Esophagus squamous epithelium (tissue), 5 donors: Measurements from ENCODE around the gene SEC14L5. TPM values are rescaled to one million over a fixed set of nuclear protein-coding genes. Genes with fewer than 3 reads are reported as not detected.

ENCODE experiments used
- DNase-seq: peaks from one replicate; lab custom pipeline; 2025; lab: John Stamatoyannopoulos, UW
- H3K27ac ChIP-seq, 4 donors: fragments of 200-600 bp; sonication (generic); one replicate each; pipeline ENCODE4 v1.5.1; 2016 to 2019; ENCODE audit warnings: mild to moderate bottlenecking in 1 of 4
- H3K27me3 ChIP-seq, 4 donors: fragments of 200-600 bp; sonication (generic); 1 replicate in 3 of 4; 2 replicates in 1 of 4; pipeline versions ENCODE4 v1.5.1 to v1.6.0; 2017 to 2021; ENCODE audit warnings: antibody characterized with exemption in 1 of 4
- H3K36me3 ChIP-seq, 3 donors: fragments of 200-600 bp; sonication (generic); one replicate each; pipeline ENCODE4 v1.5.1; 2016 to 2019
- H3K4me1 ChIP-seq, 3 donors: fragments of 200-600 bp; sonication (generic); one replicate each; pipeline ENCODE4 v1.5.1; 2017 to 2019
- H3K4me3 ChIP-seq, 4 donors: fragments of 200-600 bp; sonication (generic); 1 replicate in 3 of 4; 2 replicates in 1 of 4; pipeline ENCODE4 v1.5.1; 2016 to 2019; ENCODE audit warnings: mild to moderate bottlenecking in 2 of 4, moderate library complexity in 1 of 4
- H3K9me3 ChIP-seq, 3 donors: fragments of 200-600 bp; sonication (generic); one replicate each; pipeline ENCODE4 v1.5.1; 2016 to 2019
- POLR2A ChIP-seq, 4 donors: fragments of 450-650 bp; IDR thresholded peaks; one replicate each; pipeline ENCODE4 v1.6.1; 2017; ENCODE audit warnings: antibody characterized with exemption in 4 of 4, mild to moderate bottlenecking in 4 of 4, moderate library complexity in 3 of 4
- WGBS, 2 donors: methylation state at CpG; one replicate each; pipeline ENCODE4 v1.1.5; 2018; 5-methylcytosine and 5-hydroxymethylcytosine counted together
- intact Hi-C: fragments of 100-400 bp; cut with DNase I; formaldehyde crosslinking; loops from one replicate; pipeline ENCODE4 v1.15.0; 2022
- total RNA-seq, 4 donors: library from RNA; depleted of rRNA; stranded (reverse); fragments of >200 nt; gene quantifications; one replicate each; pipeline ENCODE4 v1.1.0, GENCODE V29; 2016
- TF ChIP-seq, protein P1 (sequence below), 6 experiments: fragments of 450-650 bp in 4 of 6; fragments of 200-600 bp in 2 of 6; sonication (generic) in 2 of 6; IDR thresholded peaks; one replicate each; pipeline ENCODE4 v1.5.1; 2016 to 2019; ENCODE audit warnings: antibody characterized with exemption in 6 of 6, mild to moderate bottlenecking in 4 of 6, moderate library complexity in 4 of 6
- donor health status: DM: yes; HTN: yes; CAD: no.

SEC14L5 gene
- total RNA-seq, 4 donors from 2014 or later, result 0.22 to 5.6 (median 0.49) TPM

DNA sequence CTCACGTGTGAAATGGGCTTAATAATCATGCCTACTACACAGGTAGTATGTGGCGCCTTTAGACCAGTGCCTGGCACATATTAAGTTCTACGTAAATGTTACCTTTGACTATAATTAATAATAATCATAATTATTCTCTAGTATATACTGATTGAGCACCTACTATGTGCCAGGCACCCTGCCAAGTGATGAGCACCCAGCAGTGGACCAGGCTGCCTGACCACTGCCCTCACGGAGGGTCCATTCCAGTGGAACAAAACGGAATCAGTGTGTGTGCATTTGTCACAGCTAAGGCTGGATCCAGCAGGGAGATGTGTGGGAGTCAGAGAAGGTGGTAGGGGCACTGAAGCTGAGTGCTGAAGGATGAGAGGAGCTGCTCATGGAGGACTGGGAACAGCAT is 30.5 kb downstream of the SEC14L5 start:
- intact Hi-C loops, result no loop called here
- 80 to 88% methylated on average over 5 of the region's 5 CpGs for WGBS, 2 donors
- no peak for DNase-seq

DNA sequence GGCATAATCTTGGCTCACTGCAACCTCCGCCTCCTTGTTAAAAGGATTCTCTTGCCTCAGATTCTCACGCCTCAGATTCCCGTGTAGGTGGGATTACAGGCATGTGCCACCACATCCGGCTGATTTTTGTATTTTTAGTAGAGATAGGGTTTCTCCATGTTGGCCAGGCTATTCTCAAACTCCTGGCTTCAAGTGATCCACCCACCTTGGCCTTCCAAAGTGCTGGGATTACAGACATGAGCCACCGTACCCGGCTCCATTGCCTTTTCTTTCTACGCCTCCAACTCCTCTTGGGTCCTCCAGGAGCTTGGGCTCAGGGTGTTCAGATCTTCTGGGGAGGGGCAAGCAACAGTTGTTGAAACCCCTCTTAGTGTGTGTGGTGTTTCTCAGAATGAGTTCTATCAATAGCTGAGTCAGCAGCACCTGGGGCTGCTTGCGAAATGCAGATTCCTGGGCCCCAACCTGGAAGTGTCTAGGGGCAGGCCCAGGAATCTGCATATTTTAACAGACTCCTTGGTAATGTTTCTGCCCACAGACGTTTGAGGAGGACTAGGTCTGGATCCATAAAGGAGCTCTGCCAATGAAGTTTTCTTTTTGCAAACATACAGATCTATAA is 31.4 kb downstream of the SEC14L5 start:
- no peak overlapping the region for H3K27ac ChIP-seq
- no peak for DNase-seq
- intact Hi-C loops, result no loop called here
- H3K36me3 ChIP-seq, result no peaks in the 10 kb centered on the region
- H3K4me1 ChIP-seq, result peaks cover 0 to 11% (median 6%) of the 10 kb centered on the region in 3 donors
- TF ChIP-seq, protein P1, sequence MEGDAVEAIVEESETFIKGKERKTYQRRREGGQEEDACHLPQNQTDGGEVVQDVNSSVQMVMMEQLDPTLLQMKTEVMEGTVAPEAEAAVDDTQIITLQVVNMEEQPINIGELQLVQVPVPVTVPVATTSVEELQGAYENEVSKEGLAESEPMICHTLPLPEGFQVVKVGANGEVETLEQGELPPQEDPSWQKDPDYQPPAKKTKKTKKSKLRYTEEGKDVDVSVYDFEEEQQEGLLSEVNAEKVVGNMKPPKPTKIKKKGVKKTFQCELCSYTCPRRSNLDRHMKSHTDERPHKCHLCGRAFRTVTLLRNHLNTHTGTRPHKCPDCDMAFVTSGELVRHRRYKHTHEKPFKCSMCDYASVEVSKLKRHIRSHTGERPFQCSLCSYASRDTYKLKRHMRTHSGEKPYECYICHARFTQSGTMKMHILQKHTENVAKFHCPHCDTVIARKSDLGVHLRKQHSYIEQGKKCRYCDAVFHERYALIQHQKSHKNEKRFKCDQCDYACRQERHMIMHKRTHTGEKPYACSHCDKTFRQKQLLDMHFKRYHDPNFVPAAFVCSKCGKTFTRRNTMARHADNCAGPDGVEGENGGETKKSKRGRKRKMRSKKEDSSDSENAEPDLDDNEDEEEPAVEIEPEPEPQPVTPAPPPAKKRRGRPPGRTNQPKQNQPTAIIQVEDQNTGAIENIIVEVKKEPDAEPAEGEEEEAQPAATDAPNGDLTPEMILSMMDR (IDR thresholded peaks at IDR 0.05), result no peak
- TF ChIP-seq POLR2A (IDR thresholded peaks at IDR 0.05), result no peak
- no peak overlapping the region for H3K4me3 ChIP-seq
- WGBS, 2 donors, result 78 to 80% methylated on average over 9 of the region's 9 CpGs
- no peaks in the 10 kb centered on the region for H3K9me3 ChIP-seq
- H3K27me3 ChIP-seq, result peaks cover 0 to 64% (median 11%) of the 10 kb centered on the region in 4 donors

More for the DNA sequence above, 30.5 kb downstream of the SEC14L5 start:
- no peak overlapping the region for H3K27ac ChIP-seq
- H3K9me3 ChIP-seq, result no peaks in the 10 kb centered on the region
- H3K36me3 ChIP-seq, result no peaks in the 10 kb centered on the region
- TF ChIP-seq POLR2A (IDR thresholded peaks at IDR 0.05), result no peak
- TF ChIP-seq, protein P1 (IDR thresholded peaks at IDR 0.05), result no peak
- H3K4me3 ChIP-seq, result no peak overlapping the region
- H3K4me1 ChIP-seq, result peaks cover 0 to 11% (median 6%) of the 10 kb centered on the region in 3 donors
- H3K27me3 ChIP-seq, result peaks cover 0 to 67% (median 11%) of the 10 kb centered on the region in 4 donors

DNA sequence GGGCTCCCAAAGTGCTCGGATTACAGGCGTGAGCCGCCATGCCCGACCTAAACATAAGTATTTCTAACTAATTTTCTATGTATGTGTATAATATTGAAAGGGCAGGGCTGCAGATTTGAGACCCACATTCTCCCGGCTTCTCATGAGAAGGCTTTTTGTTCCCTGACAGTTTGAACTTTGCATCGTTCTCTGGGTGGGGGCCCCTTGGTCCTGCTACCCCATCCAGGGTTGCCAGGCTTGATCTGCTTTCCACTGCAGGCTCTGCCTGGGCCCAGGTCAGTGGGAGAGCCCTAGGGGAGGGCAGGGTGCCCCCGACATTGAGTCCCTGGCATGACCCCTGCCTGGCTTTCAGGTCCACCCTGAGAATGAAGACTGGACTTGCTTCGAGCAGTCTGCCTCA is 32.3 kb downstream of the SEC14L5 start:
- peaks cover 0 to 66% (median 11%) of the 10 kb centered on the region in 4 donors for H3K27me3 ChIP-seq
- H3K4me3 ChIP-seq, result no peak overlapping the region
- WGBS, 2 donors, result 78 to 86% methylated on average over 6 of the region's 8 CpGs
- no peaks in the 10 kb centered on the region for H3K9me3 ChIP-seq
- H3K4me1 ChIP-seq, result peaks cover 0 to 11% (median 6%) of the 10 kb centered on the region in 3 donors
- no peaks in the 10 kb centered on the region for H3K36me3 ChIP-seq
- TF ChIP-seq, protein P1 (IDR thresholded peaks at IDR 0.05), result no peak
- no peak for TF ChIP-seq POLR2A (IDR thresholded peaks at IDR 0.05)
- intact Hi-C loops, result no loop called here
- H3K27ac ChIP-seq, result no peak overlapping the region
- DNase-seq, result no peak

DNA sequence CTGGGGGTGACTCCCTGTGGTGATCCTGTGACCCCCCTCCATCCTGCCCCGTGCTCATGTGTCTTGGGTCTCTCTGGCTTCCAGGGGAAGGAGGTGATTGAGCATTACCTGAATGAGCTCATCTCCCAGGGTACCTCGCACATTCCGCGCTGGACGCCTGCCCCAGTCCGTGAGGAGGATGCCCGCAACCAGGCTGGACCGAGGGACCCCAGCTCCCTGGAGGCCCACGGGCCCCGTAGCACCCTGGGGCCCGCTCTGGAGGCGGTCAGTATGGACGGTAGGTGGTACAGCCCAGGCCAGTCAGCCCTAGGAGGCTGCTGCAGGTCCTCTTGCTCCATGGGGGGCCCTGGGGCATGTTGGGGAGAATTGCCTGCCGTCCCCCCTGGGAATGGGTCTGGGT is 33.6 kb downstream of the SEC14L5 start:
- Histone ChIP-seq H3K27ac (no peak overlapping the region), H3K27me3 (peaks cover 0 to 59% (median 11%) of the 10 kb centered on the region in 4 donors), H3K9me3 (no peaks in the 10 kb centered on the region), H3K4me1 (peaks cover 0 to 11% (median 6%) of the 10 kb centered on the region in 3 donors), H3K36me3 (no peaks in the 10 kb centered on the region), H3K4me3 (no peak overlapping the region)
- WGBS, 2 donors, result 77 to 95% methylated on average over 2 of the region's 14 CpGs
- intact Hi-C loops, result no loop called here
- no peak for TF ChIP-seq POLR2A (IDR thresholded peaks at IDR 0.05)
- TF ChIP-seq, protein P1 (IDR thresholded peaks at IDR 0.05), result no peak
- no peak for DNase-seq

DNA sequence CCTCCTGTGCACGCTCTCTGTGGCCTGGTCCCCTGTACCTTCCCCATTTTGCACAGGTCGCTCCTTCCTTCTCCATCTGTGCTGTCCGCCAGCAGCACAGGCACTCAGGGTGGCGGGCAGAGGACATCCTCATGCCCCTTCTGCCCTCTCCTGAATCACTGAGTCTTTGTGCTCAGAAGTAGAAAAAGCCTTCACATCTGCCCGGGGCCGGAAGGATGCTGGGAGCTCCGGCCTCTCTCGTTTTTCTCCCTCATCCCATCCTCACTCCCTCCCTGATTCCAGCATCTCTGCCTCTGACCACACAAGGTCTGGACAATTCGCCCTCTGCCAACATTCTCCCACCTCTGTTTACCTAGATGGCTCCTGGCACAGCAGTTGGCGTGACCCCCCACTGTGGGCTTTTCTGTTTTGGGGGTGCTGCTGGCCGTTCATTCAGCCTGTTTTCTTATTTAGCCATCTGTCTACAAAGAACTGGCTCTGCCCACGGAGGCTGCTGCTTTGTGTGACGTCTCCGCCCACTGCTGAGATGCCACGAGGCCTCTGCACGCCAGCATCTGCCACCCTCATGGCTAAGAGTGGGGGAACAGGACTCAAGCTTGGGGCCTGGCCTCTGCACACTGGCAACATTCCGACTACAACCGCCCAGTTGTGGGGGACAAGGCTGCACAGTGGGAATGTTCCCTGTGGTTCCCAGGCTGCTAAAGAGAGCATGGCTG is 36.7 kb downstream of the SEC14L5 start:
- 71 to 79% methylated on average over 10 of the region's 18 CpGs for WGBS, 2 donors

More for the DNA sequence above, 36.7 kb downstream of the SEC14L5 start:
- no peak for TF ChIP-seq POLR2A (IDR thresholded peaks at IDR 0.05)
- TF ChIP-seq, protein P1 (IDR thresholded peaks at IDR 0.05), result no peak
- no peak overlapping the region for H3K27ac ChIP-seq
- intact Hi-C loops, result no loop called here
- H3K4me1 ChIP-seq, result no peaks in the 10 kb centered on the region
- no peaks in the 10 kb centered on the region for H3K36me3 ChIP-seq
- DNase-seq, result no peak
- no peak overlapping the region for H3K4me3 ChIP-seq
- H3K27me3 ChIP-seq, result peaks cover 0 to 28% (median 0%) of the 10 kb centered on the region in 4 donors
- no peaks in the 10 kb centered on the region for H3K9me3 ChIP-seq
